WTC11 (cell line): Measurements from ENCODE around the gene HDAC1. TPM values are rescaled to one million over a fixed set of nuclear protein-coding genes. Genes with fewer than 3 reads are reported as not detected.
"Not testable (repeated sequence)": the region's sequence is repeated elsewhere in the genome, so short reads cannot be mapped to it uniquely, and the experiment has no call there.

Experiments used
- ATAC-seq: fragments of 200-7000 bp; cut with Tn5 transposase; 2 replicates; pipeline ENCODE4 v1.10.0; 2021; ENCODE audit warnings: mild to moderate bottlenecking, moderate library complexity
- CTCF ChIA-PET: fragments of 300-600 bp; sonication (Branson Sonifier 250); formaldehyde crosslinking; loops from one replicate; lab custom pipeline; 2021; ENCODE audit warnings: antibody characterized with exemption; lab: Charles Lee
- POLR2A ChIA-PET: fragments of 350-600 bp; sonication (Branson Sonifier 250); formaldehyde crosslinking; loops from one replicate; lab custom pipeline; 2021; ENCODE audit warnings: antibody characterized with exemption; lab: Charles Lee
- DNase-seq: peaks from one replicate; pipeline ENCODE4 v3.0.0; 2021; ENCODE audit warnings: low spot score
- H3K27ac Mint-ChIP-seq: 2 replicates; pipeline ENCODE4 v1.8.0; 2021; ENCODE audit warnings: mixed read lengths
- H3K27me3 Mint-ChIP-seq: 2 replicates; pipeline ENCODE4 v1.8.0; 2021; ENCODE audit warnings: low read depth, mild to moderate bottlenecking, moderate library complexity, mixed read lengths
- H3K36me3 Mint-ChIP-seq: 2 replicates; pipeline ENCODE4 v1.8.0; 2021; ENCODE audit warnings: mixed read lengths
- H3K4me1 Mint-ChIP-seq: 2 replicates; pipeline ENCODE4 v1.8.0; 2022; ENCODE audit warnings: mixed read lengths
- H3K4me3 Mint-ChIP-seq: 2 replicates; pipeline ENCODE4 v1.8.0; 2021; ENCODE audit warnings: mild to moderate bottlenecking, moderate library complexity, mixed read lengths
- H3K9me3 Mint-ChIP-seq: 2 replicates; pipeline ENCODE4 v1.8.0; 2021; ENCODE audit warnings: mixed read lengths
- EMX1 ChIP-seq: fragments of 250-450 bp; sonication (Bioruptor Pico); IDR thresholded peaks from 2 replicates; pipeline ENCODE4 v1.8.0; 2021; ENCODE audit warnings: mild to moderate bottlenecking
- ESRRA ChIP-seq: sonication (generic); formaldehyde crosslinking; IDR thresholded peaks from 2 replicates; pipeline ENCODE4 v1.8.1; 2022; ENCODE audit warnings: mild to moderate bottlenecking, missing genetic modification reagents, borderline replicate concordance
- IRF2 ChIP-seq: sonication (generic); formaldehyde crosslinking; IDR thresholded peaks from 2 replicates; pipeline ENCODE4 v1.8.0; 2022; ENCODE audit warnings: low read depth, missing genetic modification reagents, borderline replicate concordance
- SOX15 ChIP-seq: fragments of 250-450 bp; sonication (Bioruptor Pico); IDR thresholded peaks from 2 replicates; pipeline ENCODE4 v1.9.0; 2021; ENCODE audit warnings: mild to moderate bottlenecking
- TCF7 ChIP-seq: sonication (generic); formaldehyde crosslinking; IDR thresholded peaks from 2 replicates; pipeline ENCODE4 v1.8.0; 2022; ENCODE audit warnings: mild to moderate bottlenecking, low read depth, missing genetic modification reagents, moderate library complexity
- ZNF317 ChIP-seq: sonication (generic); formaldehyde crosslinking; IDR thresholded peaks from 2 replicates; pipeline ENCODE4 v1.8.1; 2023; ENCODE audit warnings: low read depth, mild to moderate bottlenecking, moderate library complexity, missing genetic modification reagents, borderline replicate concordance
- ZNF423 ChIP-seq: fragments of 250-450 bp; sonication (Bioruptor Pico); IDR thresholded peaks from 2 replicates; pipeline ENCODE4 v2.1.2; 2022; ENCODE audit warnings: mild to moderate bottlenecking, moderate library complexity
- total RNA-seq: library from RNA; stranded (reverse); gene quantifications from 3 replicates; pipeline ENCODE4 v1.2.3, GENCODE V29; 2021
- TF ChIP-seq, protein P1 (sequence below): fragments of 250-450 bp; sonication (Bioruptor Pico); IDR thresholded peaks from 2 replicates; pipeline ENCODE4 v1.9.0; 2021; ENCODE audit warnings: mild to moderate bottlenecking, borderline replicate concordance
- TF ChIP-seq, protein P2 (sequence below): fragments of 250-450 bp; sonication (Bioruptor Pico); IDR thresholded peaks from 2 replicates; pipeline ENCODE4 v1.9.0; 2021; ENCODE audit warnings: mild to moderate bottlenecking
- TF ChIP-seq, protein P3 (sequence below): sonication (generic); formaldehyde crosslinking; IDR thresholded peaks from 2 replicates; pipeline ENCODE4 v1.8.0; 2022; ENCODE audit warnings: mild to moderate bottlenecking, missing genetic modification reagents
- TF ChIP-seq, protein P4 (sequence below): fragments of 200-600 bp; IDR thresholded peaks from 2 replicates; pipeline ENCODE4 v1.8.0; 2022; ENCODE audit warnings: antibody characterized with exemption
- TF ChIP-seq, protein P5 (sequence below): sonication (generic); formaldehyde crosslinking; IDR thresholded peaks from 2 replicates; pipeline ENCODE4 v1.8.1; 2023; ENCODE audit warnings: mild to moderate bottlenecking, missing genetic modification reagents, moderate library complexity
- TF ChIP-seq, protein P6 (sequence below): sonication (generic); formaldehyde crosslinking; IDR thresholded peaks from 2 replicates; pipeline ENCODE4 v1.8.0; 2022; ENCODE audit warnings: mild to moderate bottlenecking, missing genetic modification reagents
- TF ChIP-seq, protein P7 (sequence below): sonication (generic); formaldehyde crosslinking; IDR thresholded peaks from 2 replicates; pipeline ENCODE4 v1.8.1; 2022; ENCODE audit warnings: low read depth, mild to moderate bottlenecking, moderate library complexity, missing genetic modification reagents, borderline replicate concordance

The HDAC1 gene
- total RNA-seq, 1 experiment from 2014 or later, result 108 TPM

DNA sequence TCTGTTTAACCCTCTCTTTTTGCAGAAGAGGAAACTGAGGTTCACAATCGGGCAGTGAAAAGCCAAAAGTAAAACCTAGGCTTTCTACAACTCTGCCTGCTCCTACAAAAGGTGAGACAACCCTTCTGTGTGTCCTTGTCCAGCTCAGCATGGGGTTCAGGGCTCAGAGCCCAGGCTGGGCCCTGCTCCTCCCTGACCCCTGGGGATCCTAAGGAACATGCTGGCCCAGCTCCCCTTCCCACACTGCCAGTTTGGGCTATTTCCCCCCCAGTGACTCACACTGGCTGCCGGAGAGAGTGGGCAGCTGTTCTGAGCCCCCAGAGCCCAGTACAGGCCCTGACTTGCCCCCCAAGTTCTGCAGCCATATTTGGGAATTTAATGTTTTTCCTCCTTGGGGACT is 61.5 kb downstream of the HDAC1 start (continued):
- TF ChIP-seq, protein P1, sequence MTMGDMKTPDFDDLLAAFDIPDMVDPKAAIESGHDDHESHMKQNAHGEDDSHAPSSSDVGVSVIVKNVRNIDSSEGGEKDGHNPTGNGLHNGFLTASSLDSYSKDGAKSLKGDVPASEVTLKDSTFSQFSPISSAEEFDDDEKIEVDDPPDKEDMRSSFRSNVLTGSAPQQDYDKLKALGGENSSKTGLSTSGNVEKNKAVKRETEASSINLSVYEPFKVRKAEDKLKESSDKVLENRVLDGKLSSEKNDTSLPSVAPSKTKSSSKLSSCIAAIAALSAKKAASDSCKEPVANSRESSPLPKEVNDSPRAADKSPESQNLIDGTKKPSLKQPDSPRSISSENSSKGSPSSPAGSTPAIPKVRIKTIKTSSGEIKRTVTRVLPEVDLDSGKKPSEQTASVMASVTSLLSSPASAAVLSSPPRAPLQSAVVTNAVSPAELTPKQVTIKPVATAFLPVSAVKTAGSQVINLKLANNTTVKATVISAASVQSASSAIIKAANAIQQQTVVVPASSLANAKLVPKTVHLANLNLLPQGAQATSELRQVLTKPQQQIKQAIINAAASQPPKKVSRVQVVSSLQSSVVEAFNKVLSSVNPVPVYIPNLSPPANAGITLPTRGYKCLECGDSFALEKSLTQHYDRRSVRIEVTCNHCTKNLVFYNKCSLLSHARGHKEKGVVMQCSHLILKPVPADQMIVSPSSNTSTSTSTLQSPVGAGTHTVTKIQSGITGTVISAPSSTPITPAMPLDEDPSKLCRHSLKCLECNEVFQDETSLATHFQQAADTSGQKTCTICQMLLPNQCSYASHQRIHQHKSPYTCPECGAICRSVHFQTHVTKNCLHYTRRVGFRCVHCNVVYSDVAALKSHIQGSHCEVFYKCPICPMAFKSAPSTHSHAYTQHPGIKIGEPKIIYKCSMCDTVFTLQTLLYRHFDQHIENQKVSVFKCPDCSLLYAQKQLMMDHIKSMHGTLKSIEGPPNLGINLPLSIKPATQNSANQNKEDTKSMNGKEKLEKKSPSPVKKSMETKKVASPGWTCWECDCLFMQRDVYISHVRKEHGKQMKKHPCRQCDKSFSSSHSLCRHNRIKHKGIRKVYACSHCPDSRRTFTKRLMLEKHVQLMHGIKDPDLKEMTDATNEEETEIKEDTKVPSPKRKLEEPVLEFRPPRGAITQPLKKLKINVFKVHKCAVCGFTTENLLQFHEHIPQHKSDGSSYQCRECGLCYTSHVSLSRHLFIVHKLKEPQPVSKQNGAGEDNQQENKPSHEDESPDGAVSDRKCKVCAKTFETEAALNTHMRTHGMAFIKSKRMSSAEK (CRISPR knock-in tag), result no peak
- TF ChIP-seq, protein P2, sequence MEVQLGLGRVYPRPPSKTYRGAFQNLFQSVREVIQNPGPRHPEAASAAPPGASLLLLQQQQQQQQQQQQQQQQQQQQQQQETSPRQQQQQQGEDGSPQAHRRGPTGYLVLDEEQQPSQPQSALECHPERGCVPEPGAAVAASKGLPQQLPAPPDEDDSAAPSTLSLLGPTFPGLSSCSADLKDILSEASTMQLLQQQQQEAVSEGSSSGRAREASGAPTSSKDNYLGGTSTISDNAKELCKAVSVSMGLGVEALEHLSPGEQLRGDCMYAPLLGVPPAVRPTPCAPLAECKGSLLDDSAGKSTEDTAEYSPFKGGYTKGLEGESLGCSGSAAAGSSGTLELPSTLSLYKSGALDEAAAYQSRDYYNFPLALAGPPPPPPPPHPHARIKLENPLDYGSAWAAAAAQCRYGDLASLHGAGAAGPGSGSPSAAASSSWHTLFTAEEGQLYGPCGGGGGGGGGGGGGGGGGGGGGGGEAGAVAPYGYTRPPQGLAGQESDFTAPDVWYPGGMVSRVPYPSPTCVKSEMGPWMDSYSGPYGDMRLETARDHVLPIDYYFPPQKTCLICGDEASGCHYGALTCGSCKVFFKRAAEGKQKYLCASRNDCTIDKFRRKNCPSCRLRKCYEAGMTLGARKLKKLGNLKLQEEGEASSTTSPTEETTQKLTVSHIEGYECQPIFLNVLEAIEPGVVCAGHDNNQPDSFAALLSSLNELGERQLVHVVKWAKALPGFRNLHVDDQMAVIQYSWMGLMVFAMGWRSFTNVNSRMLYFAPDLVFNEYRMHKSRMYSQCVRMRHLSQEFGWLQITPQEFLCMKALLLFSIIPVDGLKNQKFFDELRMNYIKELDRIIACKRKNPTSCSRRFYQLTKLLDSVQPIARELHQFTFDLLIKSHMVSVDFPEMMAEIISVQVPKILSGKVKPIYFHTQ (CRISPR knock-in tag), result no peak
- no peak for TF ChIP-seq SOX15
- TF ChIP-seq TCF7 (CRISPR knock-in tag), result no peak

DNA sequence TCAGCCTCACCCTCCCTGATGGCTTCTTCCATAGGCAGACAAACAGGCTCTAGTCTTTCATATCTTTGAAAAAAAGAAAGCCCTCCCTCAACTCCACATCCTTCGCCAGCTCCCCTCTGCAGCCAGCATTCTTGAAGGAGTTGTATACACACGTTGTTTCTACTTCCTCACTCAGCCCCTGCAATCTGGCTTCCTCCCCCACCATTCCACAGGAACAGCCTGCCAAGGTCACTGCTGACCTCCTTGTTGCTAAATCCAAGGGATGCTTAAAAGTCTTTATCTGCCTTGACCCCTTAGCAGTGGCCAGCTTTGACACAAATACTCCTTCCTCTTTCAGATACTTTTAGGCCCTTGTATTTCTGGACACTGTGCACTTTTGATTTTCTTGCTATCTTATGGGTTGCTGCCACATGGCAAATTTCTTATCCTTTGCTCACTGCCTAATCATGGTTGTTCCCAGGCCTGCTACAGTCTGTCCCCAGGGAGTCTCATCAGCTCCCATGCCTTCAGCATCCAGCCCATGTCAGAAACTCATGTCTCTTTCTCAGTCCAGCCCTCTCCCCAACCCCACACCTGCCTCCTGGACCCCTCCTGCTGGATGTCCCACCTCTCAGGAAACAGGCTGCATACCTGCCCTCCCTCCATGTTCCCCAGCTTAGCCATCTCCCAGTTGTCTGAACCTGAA is 62.1 kb downstream of the HDAC1 start:
- H3K27ac Mint-ChIP-seq, result peak overlapping the region; percentile 31; the same call in 1 of the 2 replicates
- CTCF ChIA-PET, result interaction anchor here (0.9 kb wide), 1 partner anchor 105 kb away, joined by 3 read pairs; no protein-coding TSS in a partner anchor

DNA sequence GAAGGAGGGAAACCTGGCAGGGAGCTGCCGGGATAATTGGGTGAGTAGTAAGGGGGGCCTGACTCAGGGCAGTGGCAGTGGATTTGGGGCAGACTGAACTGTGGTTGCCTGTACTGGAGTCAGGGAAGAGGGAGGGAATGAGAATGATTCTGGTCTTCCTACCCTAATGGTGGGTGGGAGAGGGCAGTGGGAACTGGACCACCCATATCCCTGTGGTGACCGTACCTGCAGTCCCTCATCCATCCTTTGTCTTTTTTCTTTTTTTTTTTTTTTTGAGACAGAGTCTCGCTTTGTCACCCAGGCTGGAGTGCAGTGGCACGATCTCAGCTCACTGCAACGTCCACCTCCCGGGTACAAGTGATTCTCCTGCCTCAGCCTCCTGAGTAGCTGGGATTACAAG is 63.9 kb downstream of the HDAC1 start:
- CTCF ChIA-PET, DNase-seq, ATAC-seq, H3K4me3 Mint-ChIP-seq, POLR2A ChIA-PET, H3K9me3 Mint-ChIP-seq, H3K27ac Mint-ChIP-seq, H3K36me3 Mint-ChIP-seq: not testable (repeated sequence)
- H3K4me1 Mint-ChIP-seq, result peaks cover 18% of the 10 kb centered on the region
- peaks cover 52% of the 10 kb centered on the region for H3K27me3 Mint-ChIP-seq

More for the DNA sequence above, 62.1 kb downstream of the HDAC1 start:
- no peak overlapping the region for H3K4me3 Mint-ChIP-seq
- TF ChIP-seq, protein P3, sequence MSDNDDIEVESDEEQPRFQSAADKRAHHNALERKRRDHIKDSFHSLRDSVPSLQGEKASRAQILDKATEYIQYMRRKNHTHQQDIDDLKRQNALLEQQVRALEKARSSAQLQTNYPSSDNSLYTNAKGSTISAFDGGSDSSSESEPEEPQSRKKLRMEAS (CRISPR knock-in tag), result no peak
- TF ChIP-seq EMX1 (CRISPR knock-in tag) (no peak), IRF2 (CRISPR knock-in tag) (no peak), ESRRA (no peak), ZNF423 (CRISPR knock-in tag) (no peak), ZNF317 (CRISPR knock-in tag) (no peak)
- TF ChIP-seq, protein P4, sequence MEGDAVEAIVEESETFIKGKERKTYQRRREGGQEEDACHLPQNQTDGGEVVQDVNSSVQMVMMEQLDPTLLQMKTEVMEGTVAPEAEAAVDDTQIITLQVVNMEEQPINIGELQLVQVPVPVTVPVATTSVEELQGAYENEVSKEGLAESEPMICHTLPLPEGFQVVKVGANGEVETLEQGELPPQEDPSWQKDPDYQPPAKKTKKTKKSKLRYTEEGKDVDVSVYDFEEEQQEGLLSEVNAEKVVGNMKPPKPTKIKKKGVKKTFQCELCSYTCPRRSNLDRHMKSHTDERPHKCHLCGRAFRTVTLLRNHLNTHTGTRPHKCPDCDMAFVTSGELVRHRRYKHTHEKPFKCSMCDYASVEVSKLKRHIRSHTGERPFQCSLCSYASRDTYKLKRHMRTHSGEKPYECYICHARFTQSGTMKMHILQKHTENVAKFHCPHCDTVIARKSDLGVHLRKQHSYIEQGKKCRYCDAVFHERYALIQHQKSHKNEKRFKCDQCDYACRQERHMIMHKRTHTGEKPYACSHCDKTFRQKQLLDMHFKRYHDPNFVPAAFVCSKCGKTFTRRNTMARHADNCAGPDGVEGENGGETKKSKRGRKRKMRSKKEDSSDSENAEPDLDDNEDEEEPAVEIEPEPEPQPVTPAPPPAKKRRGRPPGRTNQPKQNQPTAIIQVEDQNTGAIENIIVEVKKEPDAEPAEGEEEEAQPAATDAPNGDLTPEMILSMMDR, result no peak
- TF ChIP-seq, protein P5, sequence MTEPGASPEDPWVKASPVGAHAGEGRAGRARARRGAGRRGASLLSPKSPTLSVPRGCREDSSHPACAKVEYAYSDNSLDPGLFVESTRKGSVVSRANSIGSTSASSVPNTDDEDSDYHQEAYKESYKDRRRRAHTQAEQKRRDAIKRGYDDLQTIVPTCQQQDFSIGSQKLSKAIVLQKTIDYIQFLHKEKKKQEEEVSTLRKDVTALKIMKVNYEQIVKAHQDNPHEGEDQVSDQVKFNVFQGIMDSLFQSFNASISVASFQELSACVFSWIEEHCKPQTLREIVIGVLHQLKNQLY (CRISPR knock-in tag), result no peak
- TF ChIP-seq, protein P6, sequence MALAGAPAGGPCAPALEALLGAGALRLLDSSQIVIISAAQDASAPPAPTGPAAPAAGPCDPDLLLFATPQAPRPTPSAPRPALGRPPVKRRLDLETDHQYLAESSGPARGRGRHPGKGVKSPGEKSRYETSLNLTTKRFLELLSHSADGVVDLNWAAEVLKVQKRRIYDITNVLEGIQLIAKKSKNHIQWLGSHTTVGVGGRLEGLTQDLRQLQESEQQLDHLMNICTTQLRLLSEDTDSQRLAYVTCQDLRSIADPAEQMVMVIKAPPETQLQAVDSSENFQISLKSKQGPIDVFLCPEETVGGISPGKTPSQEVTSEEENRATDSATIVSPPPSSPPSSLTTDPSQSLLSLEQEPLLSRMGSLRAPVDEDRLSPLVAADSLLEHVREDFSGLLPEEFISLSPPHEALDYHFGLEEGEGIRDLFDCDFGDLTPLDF (CRISPR knock-in tag), result no peak
- TF ChIP-seq, protein P7, sequence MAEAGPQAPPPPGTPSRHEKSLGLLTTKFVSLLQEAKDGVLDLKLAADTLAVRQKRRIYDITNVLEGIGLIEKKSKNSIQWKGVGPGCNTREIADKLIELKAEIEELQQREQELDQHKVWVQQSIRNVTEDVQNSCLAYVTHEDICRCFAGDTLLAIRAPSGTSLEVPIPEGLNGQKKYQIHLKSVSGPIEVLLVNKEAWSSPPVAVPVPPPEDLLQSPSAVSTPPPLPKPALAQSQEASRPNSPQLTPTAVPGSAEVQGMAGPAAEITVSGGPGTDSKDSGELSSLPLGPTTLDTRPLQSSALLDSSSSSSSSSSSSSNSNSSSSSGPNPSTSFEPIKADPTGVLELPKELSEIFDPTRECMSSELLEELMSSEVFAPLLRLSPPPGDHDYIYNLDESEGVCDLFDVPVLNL (CRISPR knock-in tag), result no peak
- peaks cover 18% of the 10 kb centered on the region for H3K4me1 Mint-ChIP-seq
- DNase-seq (no peak), ATAC-seq (no peak)
- peaks cover 52% of the 10 kb centered on the region for H3K27me3 Mint-ChIP-seq
- POLR2A ChIA-PET, result interaction anchor here (1.0 to 2.6 kb wide), 3 partner anchors 12 to 40 kb away, joined by 3 to 18 read pairs (median 8); partner anchors contain the start of genes BSDC1 and MARCKSL1
- peaks cover 11% of the 10 kb centered on the region for H3K36me3 Mint-ChIP-seq
- peaks cover 11% of the 10 kb centered on the region for H3K9me3 Mint-ChIP-seq
